HG02885 (cell line): Measurements from ENCODE around the gene ZNF883.

Experiments used
- ATAC-seq: cut with Tn5 transposase; IDR thresholded peaks from one replicate; pipeline ENCODE4 v1.9.1; 2021; ENCODE audit warnings: mild to moderate bottlenecking; ENCODE audit not compliant: unreplicated experiment, poor library complexity

Gene ZNF883

DNA sequence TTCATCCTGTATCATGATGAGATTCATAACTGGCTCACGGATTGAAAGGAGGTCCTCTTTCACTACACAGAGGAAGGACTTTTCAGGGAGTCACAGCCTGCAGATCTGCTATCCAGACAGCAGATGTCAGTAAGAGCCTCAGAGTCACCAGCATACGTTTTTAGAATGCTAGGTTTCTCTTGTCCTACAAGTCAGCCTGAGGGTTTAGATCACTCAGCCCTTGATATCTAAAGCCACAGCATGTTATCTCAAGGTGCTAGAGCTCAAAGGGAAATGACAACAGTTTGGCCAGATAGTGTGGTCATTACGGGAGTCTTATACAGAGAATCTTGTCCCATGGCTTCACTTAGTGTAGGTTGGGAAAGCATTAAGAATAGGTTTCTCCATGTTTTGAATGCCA lies 90.4 kb downstream of the ZNF883 start:
- ATAC-seq: no peak

DNA sequence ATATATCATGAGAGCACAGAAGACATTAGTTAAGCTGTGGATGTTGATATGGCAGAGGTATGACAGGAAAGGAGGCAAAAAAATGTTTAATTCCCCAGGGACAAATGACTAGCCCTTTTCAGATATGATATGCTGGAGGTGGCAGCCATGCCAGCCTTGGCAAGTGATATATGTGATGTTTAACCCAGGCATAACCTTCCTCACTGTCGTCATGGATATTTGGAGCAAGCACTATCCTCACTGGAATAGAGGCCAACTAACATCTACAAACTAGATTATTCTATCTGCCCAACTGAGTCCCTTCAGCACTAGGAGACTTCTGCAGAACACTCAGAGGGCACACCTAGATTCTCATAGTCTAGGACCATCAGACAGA lies 94.0 kb downstream of the ZNF883 start:
- no peak for ATAC-seq

- ATAC-seq: no peak
These were observed 94.7 kb downstream of the ZNF883 start for GRCh38 chr9:112917047-112917986.

- no peak for ATAC-seq
These were observed 97.5 kb downstream of the ZNF883 start for GRCh38 chr9:112914524-112914923.

GRCh38 chr9:112913326-112913725 lies 98.7 kb downstream of the ZNF883 start:
- no peak for ATAC-seq

DNA sequence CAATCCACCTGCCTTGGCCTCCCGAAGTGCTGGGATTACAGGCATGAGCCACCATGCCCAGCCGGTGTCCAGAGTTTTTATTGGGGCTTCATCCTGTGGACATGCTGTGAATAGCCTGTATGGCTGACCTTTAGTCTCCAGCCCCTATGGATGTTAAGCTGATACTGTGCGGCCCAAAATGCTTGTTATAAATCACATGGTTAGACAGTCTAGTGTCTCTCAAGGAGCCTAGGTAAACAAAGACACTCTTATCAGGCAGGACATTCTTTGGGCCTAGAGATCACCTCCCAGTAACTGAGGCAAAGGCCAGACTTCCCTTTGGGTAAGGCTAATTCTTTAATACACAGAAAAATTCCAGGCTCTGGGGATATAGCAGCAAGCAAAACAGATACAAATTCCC lies 99.4 kb downstream of the ZNF883 start:
- ATAC-seq: no peak

DNA sequence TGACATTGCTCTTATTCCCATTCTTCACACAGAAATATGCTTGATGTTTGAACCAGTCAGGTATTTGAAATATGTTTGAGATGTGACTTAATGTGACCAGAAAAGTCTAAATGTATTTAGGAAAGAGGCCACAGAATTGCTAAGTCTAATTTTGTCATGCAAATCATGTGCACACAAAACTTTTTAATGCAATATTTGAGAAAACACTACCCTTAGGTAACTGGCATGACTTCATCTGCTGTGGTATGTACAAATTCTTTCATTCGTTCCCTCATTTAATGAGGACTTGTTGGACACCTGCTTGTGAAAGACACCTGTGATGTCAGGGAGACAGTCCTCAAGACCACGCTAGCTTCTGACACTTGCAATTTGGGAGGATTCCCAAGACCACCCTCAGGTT lies 100.3 kb downstream of the ZNF883 start:
- ATAC-seq: no peak
